Esophagus muscularis mucosa (tissue), 4 donors: ENCODE measurements around the gene SDK1. TPM values are rescaled to one million over a fixed set of nuclear protein-coding genes. Genes with fewer than 3 reads are reported as not detected.

Experiments
- DNase-seq: peaks from one replicate; pipeline ENCODE4 v3.0.0-alpha.2; 2017; ENCODE audit errors: extremely low spot score
- H3K27ac ChIP-seq, 4 donors: fragments of 200-600 bp; sonication (generic); replicated peaks in 1 of 4; 1 replicate in 3 of 4; 2 replicates in 1 of 4; pipeline ENCODE4 v1.5.1; 2016 to 2019; ENCODE audit warnings: mild to moderate bottlenecking in 1 of 4
- H3K27me3 ChIP-seq, 4 donors: fragments of 200-600 bp; sonication (generic); one replicate each; pipeline versions ENCODE4 v1.5.1 to v1.6.0; 2016 to 2019
- H3K36me3 ChIP-seq, 4 donors: fragments of 200-600 bp; sonication (generic); one replicate each; pipeline ENCODE4 v1.5.1; 2016 to 2019
- H3K4me1 ChIP-seq, 4 donors: fragments of 200-600 bp; sonication (generic); one replicate each; pipeline ENCODE4 v1.5.1; 2016 to 2019
- H3K4me3 ChIP-seq, 4 donors: fragments of 200-600 bp; sonication (generic); 1 replicate in 2 of 4; 2 replicates in 2 of 4; pipeline ENCODE4 v1.5.1; 2016 to 2019; ENCODE audit warnings: mild to moderate bottlenecking in 4 of 4, moderate library complexity in 1 of 4
- H3K9me3 ChIP-seq, 4 donors: fragments of 200-600 bp; sonication (generic); 1 replicate in 3 of 4; 2 replicates in 1 of 4; pipeline ENCODE4 v1.5.1; 2016 to 2019
- EP300 ChIP-seq: sonication (generic); formaldehyde crosslinking; IDR thresholded peaks from one replicate; pipeline ENCODE4 v1.6.1; 2017; ENCODE audit warnings: antibody characterized with exemption
- POLR2A ChIP-seq: fragments of 450-650 bp; IDR thresholded peaks from one replicate; pipeline ENCODE4 v1.6.1; 2017; ENCODE audit warnings: antibody characterized with exemption, moderate library complexity, mild to moderate bottlenecking, low read depth
- POLR2AphosphoS5 ChIP-seq, 2 donors: sonication (generic); formaldehyde crosslinking; IDR thresholded peaks; one replicate each; pipeline ENCODE4 v1.6.1; 2017; ENCODE audit warnings: antibody characterized with exemption in 2 of 2
- WGBS: methylation state at CpG from one replicate; pipeline ENCODE4 v1.1.5; 2018; 5-methylcytosine and 5-hydroxymethylcytosine counted together
- intact Hi-C: fragments of 100-400 bp; cut with DNase I; formaldehyde crosslinking; loops from one replicate; pipeline ENCODE4 v1.15.1; 2023
- total RNA-seq, 4 donors: library from RNA; depleted of rRNA; stranded (reverse); fragments of >200 nt; gene quantifications; one replicate each; pipeline versions ENCODE4 v1.1.0 to v1.2.1, GENCODE V29; 2016
- TF ChIP-seq, protein P1 (sequence below), 3 experiments: fragments of 200-600 bp in 2 of 3; fragments of 450-650 bp in 1 of 3; sonication (generic) in 2 of 3; IDR thresholded peaks; one replicate each; pipeline ENCODE4 v1.5.1; 2017 to 2019; ENCODE audit warnings: antibody characterized with exemption in 3 of 3, mild to moderate bottlenecking in 2 of 3, moderate library complexity in 1 of 3

Gene SDK1
- total RNA-seq, 4 donors from 2014 or later: 7.8 to 18.6 (median 12.0) TPM

DNA sequence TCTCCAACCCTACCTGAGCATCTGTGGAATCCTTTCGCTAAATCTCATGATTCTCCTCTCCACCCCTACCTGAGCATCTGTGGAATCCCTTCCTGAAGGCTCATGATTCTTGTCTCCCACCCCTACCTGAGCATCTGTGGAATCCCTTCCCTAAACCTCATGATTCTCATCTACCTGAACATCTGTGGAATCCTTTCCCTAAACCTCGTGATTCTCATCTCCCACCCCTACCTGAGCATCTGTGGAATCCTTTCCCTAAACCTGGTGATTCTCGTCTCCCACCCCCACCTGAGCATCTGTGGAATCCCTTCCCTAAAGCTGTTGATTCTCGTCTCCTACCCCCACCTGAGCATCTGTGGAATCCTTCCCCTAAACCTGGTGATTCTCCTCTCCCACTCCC lies 342.0 kb downstream of the SDK1 start:
- 92% methylated on average over 4 of the region's 4 CpGs for WGBS
- peaks cover 0 to 5% (median 0%) of the 10 kb centered on the region in 4 donors for H3K36me3 ChIP-seq

GRCh38 chr7:3648276-3648675 lies 347.2 kb downstream of the SDK1 start:
- H3K9me3 ChIP-seq: no peaks in the 10 kb centered on the region
- intact Hi-C loops: no loop called here
- TF ChIP-seq, protein P1, sequence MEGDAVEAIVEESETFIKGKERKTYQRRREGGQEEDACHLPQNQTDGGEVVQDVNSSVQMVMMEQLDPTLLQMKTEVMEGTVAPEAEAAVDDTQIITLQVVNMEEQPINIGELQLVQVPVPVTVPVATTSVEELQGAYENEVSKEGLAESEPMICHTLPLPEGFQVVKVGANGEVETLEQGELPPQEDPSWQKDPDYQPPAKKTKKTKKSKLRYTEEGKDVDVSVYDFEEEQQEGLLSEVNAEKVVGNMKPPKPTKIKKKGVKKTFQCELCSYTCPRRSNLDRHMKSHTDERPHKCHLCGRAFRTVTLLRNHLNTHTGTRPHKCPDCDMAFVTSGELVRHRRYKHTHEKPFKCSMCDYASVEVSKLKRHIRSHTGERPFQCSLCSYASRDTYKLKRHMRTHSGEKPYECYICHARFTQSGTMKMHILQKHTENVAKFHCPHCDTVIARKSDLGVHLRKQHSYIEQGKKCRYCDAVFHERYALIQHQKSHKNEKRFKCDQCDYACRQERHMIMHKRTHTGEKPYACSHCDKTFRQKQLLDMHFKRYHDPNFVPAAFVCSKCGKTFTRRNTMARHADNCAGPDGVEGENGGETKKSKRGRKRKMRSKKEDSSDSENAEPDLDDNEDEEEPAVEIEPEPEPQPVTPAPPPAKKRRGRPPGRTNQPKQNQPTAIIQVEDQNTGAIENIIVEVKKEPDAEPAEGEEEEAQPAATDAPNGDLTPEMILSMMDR (IDR thresholded peaks at IDR 0.05): no peak
- TF ChIP-seq POLR2AphosphoS5 (IDR thresholded peaks at IDR 0.05) (no peak), POLR2A (no peak), EP300 (no peak)
- no peaks in the 10 kb centered on the region for H3K27me3 ChIP-seq
- no peak for DNase-seq
- H3K36me3 ChIP-seq: peaks cover 0 to under 1% (median 0%) of the 10 kb centered on the region in 4 donors
- no peaks in the 10 kb centered on the region for H3K4me1 ChIP-seq
- H3K4me3 ChIP-seq: no peak overlapping the region
- 92% methylated on average over 2 of the region's 2 CpGs for WGBS
- H3K27ac ChIP-seq: no peak overlapping the region

More for the DNA sequence above, 342.0 kb downstream of the SDK1 start:
- H3K4me3 ChIP-seq: no peak overlapping the region
- no peaks in the 10 kb centered on the region for H3K27me3 ChIP-seq
- no peaks in the 10 kb centered on the region for H3K4me1 ChIP-seq
- no peak overlapping the region for H3K27ac ChIP-seq
- no peaks in the 10 kb centered on the region for H3K9me3 ChIP-seq
- intact Hi-C loops: no loop called here
- TF ChIP-seq EP300 (no peak), POLR2AphosphoS5 (IDR thresholded peaks at IDR 0.05) (no peak), POLR2A (no peak)
- TF ChIP-seq, protein P1 (IDR thresholded peaks at IDR 0.05): no peak
- DNase-seq: peak; percentile 70

- no peaks in the 10 kb centered on the region for H3K36me3 ChIP-seq
- no peak for DNase-seq
- no peaks in the 10 kb centered on the region for H3K9me3 ChIP-seq
- H3K27ac ChIP-seq: no peak overlapping the region
- H3K4me3 ChIP-seq: no peak overlapping the region
- H3K27me3 ChIP-seq: no peaks in the 10 kb centered on the region
- intact Hi-C loops: no loop called here
- no peak for TF ChIP-seq POLR2AphosphoS5 (IDR thresholded peaks at IDR 0.05)
- no peak for TF ChIP-seq POLR2A
- TF ChIP-seq EP300: no peak
- TF ChIP-seq, protein P1 (IDR thresholded peaks at IDR 0.05): no peak
- no peaks in the 10 kb centered on the region for H3K4me1 ChIP-seq
- WGBS: 100% methylated on average over 2 of the region's 2 CpGs
Observed at GRCh38 chr7:3649250-3649649, 348.2 kb downstream of the SDK1 start.

DNA sequence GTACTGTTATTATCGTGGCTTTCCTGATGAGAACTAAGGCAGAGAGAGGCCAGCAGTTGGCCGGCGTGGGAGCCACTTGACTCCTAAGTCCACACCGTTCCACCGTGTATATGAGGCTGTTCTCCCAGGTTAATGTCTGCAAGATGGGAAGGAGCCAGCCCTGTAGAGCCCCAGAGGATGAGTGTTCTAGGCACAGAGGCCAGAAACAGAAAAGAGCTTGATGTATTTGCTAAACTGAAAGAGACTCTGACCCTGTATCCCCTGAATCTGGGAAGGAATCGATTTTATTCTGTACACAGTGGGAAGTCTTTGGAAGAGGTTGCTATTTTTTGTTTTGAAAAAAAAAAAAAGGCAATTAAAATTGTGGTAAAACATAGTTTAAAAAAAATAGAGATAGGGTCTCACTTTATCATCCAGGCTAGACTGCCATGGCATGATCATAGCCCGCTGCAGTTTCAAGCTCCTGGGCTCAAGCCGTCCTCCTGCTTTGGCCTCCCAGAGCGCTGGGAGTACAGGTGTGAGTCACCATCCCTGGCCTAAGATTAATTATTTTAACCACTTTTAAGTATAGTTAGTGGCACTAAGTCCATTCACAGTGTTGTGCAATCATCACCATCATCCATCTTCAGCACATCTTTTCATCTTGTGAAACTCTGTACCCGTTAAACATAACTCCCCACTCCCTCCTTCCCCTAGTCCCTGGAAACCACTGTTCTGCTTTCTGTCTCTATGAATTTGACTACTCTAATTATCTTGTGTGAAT lies 348.8 kb downstream of the SDK1 start:
- no peaks in the 10 kb centered on the region for H3K27me3 ChIP-seq
- WGBS: 88% methylated on average over 10 of the region's 10 CpGs
- no peak overlapping the region for H3K4me3 ChIP-seq
- TF ChIP-seq, protein P1 (IDR thresholded peaks at IDR 0.05): no peak
- no peak for TF ChIP-seq POLR2AphosphoS5 (IDR thresholded peaks at IDR 0.05)
- no peak for TF ChIP-seq EP300
- TF ChIP-seq POLR2A: no peak
- no peak for DNase-seq
- no peaks in the 10 kb centered on the region for H3K9me3 ChIP-seq
- no peaks in the 10 kb centered on the region for H3K4me1 ChIP-seq
- no peaks in the 10 kb centered on the region for H3K36me3 ChIP-seq
- H3K27ac ChIP-seq: no peak overlapping the region
- intact Hi-C loops: no loop called here
